DMS79 (cell line): ENCODE data around the gene LCMT2.

Experiments used
- DNase-seq: peaks from one replicate; lab custom pipeline; 2025; lab: John Stamatoyannopoulos, UW

Gene LCMT2, protein sequence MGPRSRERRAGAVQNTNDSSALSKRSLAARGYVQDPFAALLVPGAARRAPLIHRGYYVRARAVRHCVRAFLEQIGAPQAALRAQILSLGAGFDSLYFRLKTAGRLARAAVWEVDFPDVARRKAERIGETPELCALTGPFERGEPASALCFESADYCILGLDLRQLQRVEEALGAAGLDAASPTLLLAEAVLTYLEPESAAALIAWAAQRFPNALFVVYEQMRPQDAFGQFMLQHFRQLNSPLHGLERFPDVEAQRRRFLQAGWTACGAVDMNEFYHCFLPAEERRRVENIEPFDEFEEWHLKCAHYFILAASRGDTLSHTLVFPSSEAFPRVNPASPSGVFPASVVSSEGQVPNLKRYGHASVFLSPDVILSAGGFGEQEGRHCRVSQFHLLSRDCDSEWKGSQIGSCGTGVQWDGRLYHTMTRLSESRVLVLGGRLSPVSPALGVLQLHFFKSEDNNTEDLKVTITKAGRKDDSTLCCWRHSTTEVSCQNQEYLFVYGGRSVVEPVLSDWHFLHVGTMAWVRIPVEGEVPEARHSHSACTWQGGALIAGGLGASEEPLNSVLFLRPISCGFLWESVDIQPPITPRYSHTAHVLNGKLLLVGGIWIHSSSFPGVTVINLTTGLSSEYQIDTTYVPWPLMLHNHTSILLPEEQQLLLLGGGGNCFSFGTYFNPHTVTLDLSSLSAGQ

DNA sequence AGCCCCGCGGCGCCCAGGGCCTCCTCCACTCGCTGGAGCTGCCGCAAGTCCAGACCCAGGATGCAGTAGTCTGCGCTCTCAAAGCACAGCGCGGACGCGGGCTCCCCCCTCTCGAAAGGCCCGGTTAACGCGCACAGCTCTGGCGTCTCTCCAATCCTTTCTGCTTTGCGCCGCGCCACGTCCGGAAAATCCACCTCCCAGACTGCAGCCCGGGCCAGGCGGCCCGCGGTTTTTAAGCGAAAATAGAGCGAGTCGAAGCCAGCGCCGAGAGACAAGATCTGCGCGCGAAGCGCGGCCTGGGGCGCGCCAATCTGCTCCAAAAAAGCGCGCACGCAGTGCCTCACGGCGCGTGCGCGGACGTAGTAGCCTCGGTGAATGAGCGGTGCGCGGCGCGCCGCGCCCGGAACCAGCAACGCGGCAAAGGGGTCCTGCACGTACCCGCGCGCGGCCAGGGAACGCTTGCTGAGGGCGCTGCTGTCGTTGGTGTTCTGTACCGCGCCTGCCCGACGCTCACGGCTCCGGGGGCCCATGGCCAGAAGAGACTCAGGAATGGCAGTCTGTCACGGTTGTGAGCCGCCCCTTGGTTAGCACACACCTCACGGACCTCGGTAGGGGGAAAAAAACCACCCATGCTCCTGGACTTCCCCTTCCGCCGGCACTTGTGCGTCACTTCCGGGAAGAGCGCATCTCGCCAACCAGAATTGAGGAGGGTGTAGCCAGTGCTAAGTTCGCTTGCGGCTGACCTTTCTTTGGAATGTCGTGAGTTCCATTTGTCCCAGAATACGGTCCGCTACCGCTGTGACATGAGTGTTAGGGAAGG is at the start of gene LCMT2:
Gene LCMT2, minus strand, starts transcription at position 614 of the 820 bp plus-strand sequence. Its CDS starts 84 bp downstream, at position 530.
- DNase-seq, result peak; percentile 64

GRCh38 chr15:43378601-43379000 is 48.2 kb upstream of the LCMT2 start:
- DNase-seq, result no peak

- DNase-seq, result no peak
Measured at GRCh38 chr15:43376017-43376705, 45.8 kb upstream of the LCMT2 start.

DNA sequence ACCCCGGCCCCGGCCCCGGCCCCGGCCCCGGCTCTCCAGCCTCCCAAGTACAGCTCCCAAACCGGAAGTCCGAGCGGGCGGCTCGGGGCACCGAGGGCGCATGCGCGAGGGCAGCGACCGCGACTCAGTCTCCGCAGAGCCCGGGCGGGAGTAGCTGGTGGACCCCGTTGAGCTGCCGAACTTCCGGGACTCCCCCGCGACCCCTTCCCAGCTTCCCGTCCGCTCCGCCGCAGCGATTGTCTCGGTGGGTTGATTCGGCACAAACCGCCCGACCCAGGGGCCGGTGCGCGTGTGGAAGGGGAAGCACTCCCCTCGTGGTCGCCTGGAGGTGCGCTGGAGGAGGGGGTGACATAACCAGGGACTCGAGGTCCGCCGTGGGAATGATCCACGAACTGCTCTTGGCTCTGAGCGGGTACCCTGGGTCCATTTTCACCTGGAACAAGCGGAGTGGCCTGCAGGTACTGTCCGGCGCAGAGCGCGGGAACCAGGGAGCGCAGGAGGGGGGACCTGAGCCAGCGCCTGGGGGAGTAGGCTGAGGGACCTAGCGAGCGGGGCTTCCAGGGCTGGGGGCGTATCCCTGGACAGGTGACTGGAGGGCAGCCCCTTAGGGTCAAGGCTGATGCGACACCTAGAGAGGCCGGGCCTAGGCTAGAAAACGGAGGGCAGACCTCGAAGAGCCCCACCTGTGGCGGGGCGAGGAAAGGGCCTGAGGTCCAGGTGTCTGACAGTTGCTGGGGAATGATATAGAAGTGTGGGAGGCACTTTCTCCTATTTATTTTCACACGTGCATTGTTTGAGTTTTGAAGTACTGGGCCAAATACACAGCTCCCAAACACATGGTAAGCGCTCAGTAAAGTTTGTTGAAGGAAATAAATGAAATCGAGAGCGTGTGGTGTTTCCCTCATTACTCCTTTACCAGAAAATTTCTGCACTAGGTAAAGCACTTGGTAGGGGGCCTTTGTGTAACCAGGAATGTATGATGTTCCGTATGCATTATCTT is 40.9 kb upstream of the LCMT2 start, which contains the start of the genes TUBGCP4 and ZSCAN29:
Gene TUBGCP4, plus strand, starts transcription at position 127 of the 1,000 bp plus-strand sequence. Its CDS starts 254 bp downstream, at position 381.
Gene ZSCAN29, minus strand, starts transcription at position 69 of the 1,000 bp plus-strand sequence. CDS start 1,130 bp downstream, outside the sequence.
- DNase-seq, result peak; percentile 57

- no peak for DNase-seq
Measured at GRCh38 chr15:43370310-43370974, 40.1 kb upstream of the LCMT2 start.

DNA sequence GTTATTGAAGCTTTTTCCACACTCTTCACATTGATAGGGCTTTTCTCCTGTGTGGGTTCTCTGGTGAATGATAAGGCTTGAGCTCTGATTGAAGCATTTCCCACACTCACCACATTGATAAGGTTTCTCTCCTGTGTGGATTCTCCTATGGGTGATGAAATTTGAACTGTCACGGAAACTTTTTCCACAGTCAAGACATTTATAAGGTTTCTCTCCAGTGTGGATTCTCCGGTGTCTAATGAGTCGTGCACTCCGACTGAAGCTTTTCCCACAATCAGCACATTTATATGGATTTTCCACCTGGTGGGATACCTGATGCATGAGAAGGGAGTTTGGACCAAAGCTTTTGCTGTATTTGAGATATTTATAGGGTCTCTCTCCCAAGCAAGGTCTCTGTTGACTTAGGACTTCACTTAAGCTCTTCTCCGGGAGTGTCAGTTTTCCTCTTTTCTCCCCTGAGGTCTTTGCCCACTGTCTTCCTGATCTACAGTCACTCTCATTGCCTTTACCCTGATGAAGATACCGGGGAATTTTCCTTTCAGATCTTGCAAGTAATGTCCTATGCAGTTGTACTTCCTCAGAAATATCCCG is 31.0 kb upstream of the LCMT2 start:
- no peak for DNase-seq

GRCh38 chr15:43360821-43361220 is 30.4 kb upstream of the LCMT2 start:
- no peak for DNase-seq

DNA sequence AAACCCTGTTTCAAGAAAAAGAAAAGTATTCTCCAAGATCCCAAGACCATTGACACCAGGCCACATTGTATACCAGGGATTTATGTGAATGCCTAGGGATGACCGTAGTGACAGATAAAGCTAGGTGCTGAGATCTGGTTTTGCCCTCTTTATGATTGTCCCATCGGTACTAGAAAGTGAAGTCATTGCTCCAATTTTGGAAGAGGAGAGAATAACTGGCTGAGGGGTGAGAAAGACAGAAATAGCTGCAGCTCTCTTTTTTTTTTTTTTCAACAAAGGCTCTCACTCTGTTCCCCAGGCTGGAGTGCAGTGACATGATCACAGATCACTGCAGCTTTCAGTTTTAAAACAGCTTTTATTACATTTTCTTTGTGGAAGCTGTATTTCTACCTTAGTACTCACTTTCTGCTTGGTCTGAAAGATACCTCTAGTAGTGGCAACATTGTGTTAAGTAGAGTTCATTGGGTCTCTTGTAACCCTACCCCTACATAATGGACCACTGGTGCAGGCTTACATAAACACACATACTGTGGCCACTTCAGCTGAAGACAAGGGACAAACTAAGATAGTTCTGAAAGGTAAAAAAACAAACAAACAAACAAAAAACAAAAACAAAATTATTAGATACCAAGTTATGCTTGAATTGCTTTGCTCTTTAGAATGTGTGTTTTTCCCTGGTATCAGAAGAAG is 22.5 kb upstream of the LCMT2 start:
- DNase-seq, result no peak

DNA sequence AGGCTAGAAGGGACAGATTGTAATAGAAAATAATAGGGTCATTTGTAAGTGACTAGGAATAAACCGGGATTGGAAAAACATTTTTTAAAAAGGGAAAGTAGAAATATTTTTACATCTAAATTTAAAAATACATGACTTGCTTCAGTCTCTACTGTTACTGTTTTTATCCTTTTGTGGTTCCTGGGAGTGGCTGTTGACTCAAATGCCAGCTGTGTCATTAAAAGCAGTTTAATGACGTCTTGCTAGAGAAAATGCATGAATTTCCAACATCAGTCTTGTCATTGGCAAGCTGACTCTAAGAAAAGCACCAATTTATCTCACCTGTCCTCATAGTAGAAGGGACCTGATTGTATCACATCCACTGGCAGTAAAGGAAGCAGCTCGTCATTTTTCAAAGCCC is 16.7 kb upstream of the LCMT2 start:
- DNase-seq, result no peak

GRCh38 chr15:43346305-43346704 is 15.9 kb upstream of the LCMT2 start:
- no peak for DNase-seq

- no peak for DNase-seq
Measured at GRCh38 chr15:43330780-43331087, 361 bp upstream of the LCMT2 start.

- DNase-seq, result peak; percentile 0
Measured at GRCh38 chr15:43329217-43329959, 985 bp downstream of the LCMT2 start.

GRCh38 chr15:43325039-43325684 is 5.2 kb downstream of the LCMT2 start:
- DNase-seq, result no peak

DNA sequence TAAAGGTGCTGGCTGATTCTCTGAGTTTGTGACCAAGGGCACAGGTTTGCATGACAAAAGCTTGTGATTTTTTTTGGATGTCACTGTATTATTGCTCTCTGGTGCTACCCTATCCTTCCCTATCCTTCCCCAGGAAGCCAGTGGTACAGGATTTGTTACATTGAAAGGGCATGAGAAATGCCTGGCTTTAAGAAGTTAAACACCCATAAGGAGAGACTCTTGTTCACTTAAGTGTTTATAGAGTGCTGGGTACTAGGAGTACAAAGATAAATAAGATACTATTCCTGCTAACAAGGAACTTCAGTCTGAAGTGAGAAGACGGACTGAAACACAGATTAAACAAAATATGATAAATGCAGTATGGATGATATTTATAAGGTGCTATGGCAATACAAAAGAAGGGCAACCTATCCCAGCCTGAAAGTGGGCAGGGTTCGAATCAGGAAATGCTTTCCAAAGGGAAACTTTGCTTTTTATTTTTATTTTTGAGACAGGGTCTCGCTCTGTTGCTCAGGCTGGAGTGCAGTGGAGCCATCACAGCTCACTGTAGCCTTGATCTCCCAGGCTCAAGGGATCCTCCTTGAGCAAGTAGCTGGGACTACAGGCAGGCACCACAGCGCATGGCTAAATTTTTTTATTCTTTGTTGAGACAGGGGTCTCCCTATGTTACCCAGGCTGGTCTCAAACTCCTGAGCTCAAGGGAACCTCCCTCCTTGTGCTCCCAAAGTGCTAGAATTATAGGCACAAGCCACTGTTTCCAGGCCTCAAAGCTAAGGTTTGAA is 11.2 kb downstream of the LCMT2 start:
- no peak for DNase-seq

- no peak for DNase-seq
Measured at GRCh38 chr15:43317566-43318184, 12.7 kb downstream of the LCMT2 start.

GRCh38 chr15:43316971-43317346 is 13.4 kb downstream of the LCMT2 start:
- DNase-seq, result no peak
